Panc1 (cell line): ENCODE results near the gene ADD1. TPM values are rescaled to one million over a fixed set of nuclear protein-coding genes. Genes with fewer than 3 reads are reported as not detected.

ENCODE experiments used
- ATAC-seq: fragments of 200-7000 bp; cut with Tn5 transposase; 2 replicates; pipeline ENCODE4 v1.9.1; 2020; ENCODE audit warnings: mild to moderate bottlenecking, moderate library complexity
- BruUV-seq: library from RNA; stranded (reverse); fragments of 400-500 nt; replicated peaks from 2 replicates; lab custom pipeline; 2021; lab: Mats Ljungman, UMichigan
- CTCF ChIA-PET: fragments of 300-600 bp; sonication (Branson Sonifier 250); formaldehyde crosslinking; loops from one replicate; lab custom pipeline; 2022; ENCODE audit warnings: antibody characterized with exemption; lab: Charles Lee
- POLR2A ChIA-PET: fragments of 300-600 bp; sonication (Branson Sonifier 250); formaldehyde crosslinking; loops from one replicate; lab custom pipeline; 2022; ENCODE audit warnings: antibody characterized with exemption; lab: Charles Lee
- DNase-seq: peaks from one replicate; pipeline ENCODE4 v3.0.0-alpha.2; 2010; ENCODE audit warnings: low read depth, low spot score
- H3K27ac ChIP-seq: 2 replicates; pipeline ENCODE4 v1.5.1; 2011; ENCODE audit warnings: mild to moderate bottlenecking, low read length, inconsistent platforms
- H3K27me3 ChIP-seq: fragments of 200-500 bp; sonication (Bioruptor generic); 2 replicates; pipeline ENCODE4 v1.6.0; 2014; ENCODE audit warnings: low read length, inconsistent platforms; ENCODE audit not compliant: control insufficient read depth, insufficient read depth
- H3K36me3 ChIP-seq: fragments of 200-500 bp; sonication (Bioruptor generic); 2 replicates; pipeline ENCODE4 v1.5.1; 2014; ENCODE audit warnings: inconsistent platforms, mild to moderate bottlenecking, low read length, moderate library complexity; ENCODE audit not compliant: control insufficient read depth, insufficient read depth
- H3K4me1 ChIP-seq: 2 replicates; pipeline ENCODE4 v1.5.1; 2011; ENCODE audit warnings: inconsistent platforms, mild to moderate bottlenecking, low read length, moderate library complexity; ENCODE audit not compliant: control insufficient read depth, insufficient read depth
- H3K4me3 ChIP-seq, 2 experiments: 2 replicates each; pipeline ENCODE4 v1.5.1; 2011 to 2012; ENCODE audit warnings: low read depth in 2 of 2, low read length in 2 of 2, mild to moderate bottlenecking in 2 of 2, inconsistent platforms in 1 of 2, moderate library complexity in 1 of 2
- H3K9me3 ChIP-seq: fragments of 200-500 bp; sonication (Bioruptor generic); 2 replicates; pipeline ENCODE4 v1.5.1; 2014; ENCODE audit warnings: low read depth, mild to moderate bottlenecking, inconsistent platforms, low read length, moderate library complexity; ENCODE audit not compliant: control insufficient read depth, insufficient read depth
- POLR2AphosphoS5 ChIP-seq: IDR thresholded peaks from 2 replicates; pipeline ENCODE4 v1.6.1; 2012; ENCODE audit warnings: mild to moderate bottlenecking, low read depth, low read length, moderate library complexity
- SIN3A ChIP-seq: IDR thresholded peaks from 2 replicates; pipeline ENCODE4 v1.6.1; 2012; ENCODE audit warnings: low read depth, mild to moderate bottlenecking, low read length, moderate library complexity, borderline replicate concordance; ENCODE audit not compliant: insufficient read depth
- TCF7L2 ChIP-seq: IDR thresholded peaks from 2 replicates; pipeline ENCODE4 v1.6.1; 2011; ENCODE audit warnings: mild to moderate bottlenecking, low read depth, low read length, inconsistent platforms
- in situ Hi-C: cut with HindIII; loops from 2 replicates; pipeline ENCODE4 v1.10.0; 2016; ENCODE audit warnings: low sequenced_read_pairs, low pct_unique_long_range_greater_than_20kb
- intact Hi-C: fragments of 100-400 bp; cut with micrococcal nuclease; formaldehyde crosslinking; loops from one replicate; pipeline ENCODE4 v1.10.0; 2022; ENCODE audit not compliant: unreplicated experiment
- total RNA-seq: library from RNA; stranded (reverse); gene quantifications from one replicate; pipeline ENCODE4 v1.2.1, GENCODE V29; 2021; ENCODE audit not compliant: unreplicated experiment
- TF ChIP-seq, protein P1 (sequence below): fragments of 450-650 bp; IDR thresholded peaks from 2 replicates; pipeline ENCODE4 v1.5.1; 2017; ENCODE audit warnings: mild to moderate bottlenecking
- TF ChIP-seq, protein P2 (sequence below), 2 experiments: IDR thresholded peaks; 2 replicates each; pipeline ENCODE4 v1.6.1; 2011 to 2012; ENCODE audit warnings: low read depth in 2 of 2, control low read depth in 1 of 2, low read length in 1 of 2, mild to moderate bottlenecking in 1 of 2, moderate library complexity in 1 of 2; ENCODE audit not compliant: insufficient read depth in 1 of 2

ADD1 gene
- total RNA-seq, 1 experiment from 2014 or later, result 158 TPM

DNA sequence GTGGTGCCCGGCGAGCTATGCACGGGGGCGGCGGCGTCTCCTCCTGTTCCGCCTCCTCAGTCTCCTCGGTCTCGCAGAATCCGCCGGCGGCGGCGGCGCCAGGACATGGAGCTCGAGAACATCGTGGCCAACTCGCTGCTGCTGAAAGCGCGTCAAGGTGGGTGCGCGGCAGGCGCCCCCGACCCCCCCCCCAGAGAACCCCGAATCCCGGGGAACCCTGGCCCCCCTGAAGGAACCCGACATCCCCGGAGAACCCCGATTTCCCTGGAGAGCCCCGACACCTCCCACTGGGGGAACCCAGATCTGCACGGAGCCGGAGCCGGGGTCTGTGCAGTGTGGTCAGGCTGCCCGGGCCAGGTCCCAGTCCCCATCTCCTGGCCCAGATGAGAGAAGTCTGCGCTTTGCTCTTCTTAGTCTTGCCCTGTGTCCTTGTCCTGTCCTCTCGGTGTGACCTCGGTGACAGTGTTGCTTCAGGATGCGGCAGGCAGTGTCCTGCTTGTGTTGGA is 120.4 kb downstream of the ADD1 start:
- intact Hi-C loops, result no loop called here
- ATAC-seq (peak; percentile 66), DNase-seq (no peak)
- peak overlapping the region; percentile 80 to 84 for H3K4me3 ChIP-seq
- no peaks in the 10 kb centered on the region for H3K9me3 ChIP-seq
- TF ChIP-seq, protein P1, sequence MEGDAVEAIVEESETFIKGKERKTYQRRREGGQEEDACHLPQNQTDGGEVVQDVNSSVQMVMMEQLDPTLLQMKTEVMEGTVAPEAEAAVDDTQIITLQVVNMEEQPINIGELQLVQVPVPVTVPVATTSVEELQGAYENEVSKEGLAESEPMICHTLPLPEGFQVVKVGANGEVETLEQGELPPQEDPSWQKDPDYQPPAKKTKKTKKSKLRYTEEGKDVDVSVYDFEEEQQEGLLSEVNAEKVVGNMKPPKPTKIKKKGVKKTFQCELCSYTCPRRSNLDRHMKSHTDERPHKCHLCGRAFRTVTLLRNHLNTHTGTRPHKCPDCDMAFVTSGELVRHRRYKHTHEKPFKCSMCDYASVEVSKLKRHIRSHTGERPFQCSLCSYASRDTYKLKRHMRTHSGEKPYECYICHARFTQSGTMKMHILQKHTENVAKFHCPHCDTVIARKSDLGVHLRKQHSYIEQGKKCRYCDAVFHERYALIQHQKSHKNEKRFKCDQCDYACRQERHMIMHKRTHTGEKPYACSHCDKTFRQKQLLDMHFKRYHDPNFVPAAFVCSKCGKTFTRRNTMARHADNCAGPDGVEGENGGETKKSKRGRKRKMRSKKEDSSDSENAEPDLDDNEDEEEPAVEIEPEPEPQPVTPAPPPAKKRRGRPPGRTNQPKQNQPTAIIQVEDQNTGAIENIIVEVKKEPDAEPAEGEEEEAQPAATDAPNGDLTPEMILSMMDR, result no peak
- TF ChIP-seq SIN3A (no peak), POLR2AphosphoS5 (no peak), TCF7L2 (no peak)
- POLR2A ChIA-PET, result no interaction called here
- H3K4me1 ChIP-seq, result peaks cover 3% of the 10 kb centered on the region; the same call in 1 of the 2 replicates
- H3K36me3 ChIP-seq, result peaks cover 9% of the 10 kb centered on the region
- CTCF ChIA-PET, result interaction anchor here (0.7 kb wide), 1 partner anchor 82 kb away, joined by 3 read pairs; no protein-coding TSS in a partner anchor
- 0 out of 2 replicates have a peak overlapping the region, but pooled peaks have one; percentile 17 for H3K27ac ChIP-seq
- no peaks in the 10 kb centered on the region for H3K27me3 ChIP-seq
- BruUV-seq, result no TSS peak
- in situ Hi-C loops, result no loop called here

DNA sequence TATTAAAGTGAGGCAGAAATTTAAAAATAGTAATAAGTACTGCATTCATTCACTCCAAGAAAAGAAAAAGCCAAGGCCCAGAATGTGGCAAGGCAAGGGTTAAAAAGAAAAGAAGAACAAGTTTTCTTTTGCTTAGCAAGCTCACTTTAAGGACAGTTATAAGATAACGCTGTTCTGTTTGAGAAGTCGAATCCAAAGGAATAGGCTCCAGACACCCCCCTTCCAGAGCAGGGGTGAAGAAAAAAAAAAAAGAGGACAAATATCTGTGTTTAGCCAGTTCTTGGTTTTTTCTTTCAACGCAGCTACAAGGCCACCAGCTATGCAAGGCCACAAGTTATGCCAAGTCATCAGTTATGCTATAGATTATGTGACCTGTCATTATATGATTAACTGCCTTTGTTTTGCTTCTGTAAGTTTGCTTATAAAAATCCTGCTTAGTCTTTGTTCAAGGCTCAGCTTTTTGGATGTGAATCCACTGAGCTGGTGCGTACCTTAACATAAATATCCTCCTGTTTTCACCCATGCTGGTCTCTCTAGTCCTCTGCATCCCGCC is 121.1 kb downstream of the ADD1 start:
- CTCF ChIA-PET, result no interaction called here
- in situ Hi-C loops (no loop called here), intact Hi-C loops (no loop called here)
- Histone ChIP-seq H3K27me3 (no peaks in the 10 kb centered on the region), H3K4me3 (no peak overlapping the region), H3K27ac (no peak overlapping the region), H3K36me3 (peaks cover 9% of the 10 kb centered on the region), H3K9me3 (no peaks in the 10 kb centered on the region), H3K4me1 (peaks cover 3% of the 10 kb centered on the region; the same call in 1 of the 2 replicates)
- TF ChIP-seq SIN3A (no peak), TCF7L2 (no peak), POLR2AphosphoS5 (no peak)
- TF ChIP-seq, protein P1, result no peak
- TF ChIP-seq, protein P2, sequence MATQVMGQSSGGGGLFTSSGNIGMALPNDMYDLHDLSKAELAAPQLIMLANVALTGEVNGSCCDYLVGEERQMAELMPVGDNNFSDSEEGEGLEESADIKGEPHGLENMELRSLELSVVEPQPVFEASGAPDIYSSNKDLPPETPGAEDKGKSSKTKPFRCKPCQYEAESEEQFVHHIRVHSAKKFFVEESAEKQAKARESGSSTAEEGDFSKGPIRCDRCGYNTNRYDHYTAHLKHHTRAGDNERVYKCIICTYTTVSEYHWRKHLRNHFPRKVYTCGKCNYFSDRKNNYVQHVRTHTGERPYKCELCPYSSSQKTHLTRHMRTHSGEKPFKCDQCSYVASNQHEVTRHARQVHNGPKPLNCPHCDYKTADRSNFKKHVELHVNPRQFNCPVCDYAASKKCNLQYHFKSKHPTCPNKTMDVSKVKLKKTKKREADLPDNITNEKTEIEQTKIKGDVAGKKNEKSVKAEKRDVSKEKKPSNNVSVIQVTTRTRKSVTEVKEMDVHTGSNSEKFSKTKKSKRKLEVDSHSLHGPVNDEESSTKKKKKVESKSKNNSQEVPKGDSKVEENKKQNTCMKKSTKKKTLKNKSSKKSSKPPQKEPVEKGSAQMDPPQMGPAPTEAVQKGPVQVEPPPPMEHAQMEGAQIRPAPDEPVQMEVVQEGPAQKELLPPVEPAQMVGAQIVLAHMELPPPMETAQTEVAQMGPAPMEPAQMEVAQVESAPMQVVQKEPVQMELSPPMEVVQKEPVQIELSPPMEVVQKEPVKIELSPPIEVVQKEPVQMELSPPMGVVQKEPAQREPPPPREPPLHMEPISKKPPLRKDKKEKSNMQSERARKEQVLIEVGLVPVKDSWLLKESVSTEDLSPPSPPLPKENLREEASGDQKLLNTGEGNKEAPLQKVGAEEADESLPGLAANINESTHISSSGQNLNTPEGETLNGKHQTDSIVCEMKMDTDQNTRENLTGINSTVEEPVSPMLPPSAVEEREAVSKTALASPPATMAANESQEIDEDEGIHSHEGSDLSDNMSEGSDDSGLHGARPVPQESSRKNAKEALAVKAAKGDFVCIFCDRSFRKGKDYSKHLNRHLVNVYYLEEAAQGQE (IDR thresholded peaks at IDR 0.05; ENCODE audit: insufficient read depth in 1 of 2, low read depth in 2 of 2, low read length in 1 of 2), result no peak
- ATAC-seq (no peak), DNase-seq (no peak)
- no TSS peak for BruUV-seq
- POLR2A ChIA-PET, result no interaction called here
